ENCODE results near the gene PLPP2.
A peak's percentile ranks its signal among the peaks of the same experiment; 100 is the strongest.
"Not testable (repeated sequence)": the region's sequence is repeated elsewhere in the genome, so short reads cannot be mapped to it uniquely, and the experiment has no call there.

The PLPP2 gene

DNA sequence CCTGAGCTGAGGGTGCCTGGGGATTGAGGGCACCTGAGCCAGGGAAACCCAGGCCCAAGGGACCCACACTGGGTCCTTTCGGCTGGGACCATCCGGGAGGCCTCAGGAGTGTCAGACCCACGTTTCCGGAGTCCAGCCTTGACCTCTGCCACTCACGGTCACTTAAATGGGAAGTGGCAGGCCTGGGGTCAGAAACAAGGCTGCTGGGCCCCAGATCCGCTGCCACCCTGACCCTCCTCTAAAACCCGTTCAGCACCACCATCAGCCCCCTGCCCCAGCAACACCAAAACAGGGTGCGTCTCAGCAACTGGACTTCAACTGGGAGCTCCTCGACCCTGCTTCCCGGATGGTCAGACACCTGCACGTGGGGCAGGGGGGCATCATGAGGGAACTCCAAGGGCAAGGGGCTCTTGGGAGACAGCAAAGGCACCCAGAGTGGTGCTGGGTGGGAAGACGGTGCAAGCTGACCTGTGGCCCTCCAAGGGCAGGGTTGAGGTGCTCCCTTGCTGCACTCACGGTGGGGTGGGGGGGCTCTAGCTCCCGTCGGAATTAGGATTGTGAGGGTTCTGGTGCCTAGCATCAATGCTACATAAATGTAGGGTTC is 1.2 kb upstream of the PLPP2 start:
- no peak for DNase-seq

GRCh38 chr19:291561-292280 is 518 bp upstream of the PLPP2 start:
- no peak for DNase-seq

DNA sequence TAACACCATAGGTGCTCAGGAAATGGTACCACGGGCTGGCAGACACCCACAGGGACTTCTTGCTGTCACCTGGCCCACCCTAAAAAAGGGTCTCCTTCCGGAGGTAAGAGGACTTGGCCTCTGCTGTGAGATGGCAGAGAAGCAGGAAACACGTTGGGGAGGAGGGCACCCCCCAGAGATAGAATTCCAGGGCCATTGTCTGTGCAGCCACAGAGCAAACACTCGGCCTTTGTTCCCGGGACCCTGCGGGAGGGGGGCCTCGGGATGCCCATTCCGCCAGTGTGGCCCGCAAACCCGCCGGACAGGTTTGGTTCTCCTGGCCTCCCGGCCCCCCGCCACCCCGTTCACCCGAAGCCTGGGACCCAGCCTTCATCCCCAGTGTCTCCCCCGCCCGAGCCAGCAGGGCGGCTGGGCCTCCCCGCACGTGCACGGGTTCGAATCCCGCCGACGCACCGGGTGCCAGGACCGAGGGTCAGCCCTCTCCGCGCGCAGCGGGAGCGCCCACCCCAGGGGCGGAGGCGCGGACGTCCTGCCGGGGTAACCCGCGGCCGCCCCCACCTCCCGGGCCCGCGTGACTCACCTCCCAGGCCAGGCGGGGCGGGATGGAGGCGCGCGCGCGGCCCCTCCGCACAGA is 714 bp downstream of the PLPP2 start:
- peak; percentile 51 for DNase-seq

DNA sequence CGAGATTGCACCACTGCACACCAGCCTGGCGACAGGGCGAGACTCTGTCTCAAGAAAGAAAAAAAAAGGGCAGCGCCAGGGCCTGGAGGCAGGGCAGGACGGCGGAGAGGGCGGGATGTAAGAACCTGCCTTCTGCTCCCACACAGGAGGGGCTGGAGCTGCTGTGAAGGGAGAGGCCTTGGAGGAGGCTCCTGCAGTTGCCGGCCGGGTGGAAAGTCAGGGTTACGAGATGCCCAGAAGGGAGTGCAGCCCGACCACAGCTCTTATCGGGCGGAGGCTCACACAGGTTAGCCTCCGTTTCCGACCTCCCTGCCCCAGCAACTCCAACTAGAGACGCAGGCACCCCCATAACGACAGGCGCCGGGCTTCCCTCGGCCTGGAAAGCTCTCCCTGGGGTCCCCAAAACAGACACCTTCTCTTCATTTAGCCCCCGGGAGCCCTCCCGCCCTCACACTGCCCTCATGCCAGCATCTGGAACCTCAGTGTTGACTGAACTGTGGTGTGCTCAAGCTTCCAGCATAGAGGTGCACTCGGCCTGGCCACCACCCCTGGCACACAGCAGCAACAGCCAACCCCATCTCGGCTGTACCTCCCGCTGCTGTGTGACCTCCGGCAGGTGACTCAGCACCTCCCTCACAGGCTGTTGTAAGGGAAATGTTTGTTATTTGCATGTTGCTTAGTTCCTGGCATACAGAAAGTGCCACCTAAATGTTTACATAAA is 1.4 kb downstream of the PLPP2 start:
- peak; percentile 62 for DNase-seq

DNA sequence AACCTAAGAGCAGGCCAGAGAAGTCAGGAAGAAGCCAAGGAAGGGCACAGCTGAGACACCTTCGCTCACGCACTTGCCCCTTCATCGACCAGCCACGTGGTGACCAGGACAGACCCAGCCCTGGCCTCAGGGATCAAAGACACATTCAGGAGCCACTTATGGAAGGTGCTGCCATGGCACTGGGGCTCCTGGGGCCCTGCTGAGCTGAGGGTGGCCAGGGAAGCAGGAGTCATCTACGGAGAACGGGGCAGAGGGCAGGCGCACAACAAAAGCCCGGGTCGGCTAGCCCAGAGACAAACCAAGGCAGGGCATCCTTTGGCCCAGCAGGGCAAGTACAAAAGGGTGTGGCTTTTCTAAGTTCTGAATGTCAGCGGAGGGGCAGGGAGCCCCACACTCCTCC is 2.3 kb downstream of the PLPP2 start:
- DNase-seq = no peak

- no peak for DNase-seq
These were observed 3.8 kb downstream of the PLPP2 start for GRCh38 chr19:287381-287871.

DNA sequence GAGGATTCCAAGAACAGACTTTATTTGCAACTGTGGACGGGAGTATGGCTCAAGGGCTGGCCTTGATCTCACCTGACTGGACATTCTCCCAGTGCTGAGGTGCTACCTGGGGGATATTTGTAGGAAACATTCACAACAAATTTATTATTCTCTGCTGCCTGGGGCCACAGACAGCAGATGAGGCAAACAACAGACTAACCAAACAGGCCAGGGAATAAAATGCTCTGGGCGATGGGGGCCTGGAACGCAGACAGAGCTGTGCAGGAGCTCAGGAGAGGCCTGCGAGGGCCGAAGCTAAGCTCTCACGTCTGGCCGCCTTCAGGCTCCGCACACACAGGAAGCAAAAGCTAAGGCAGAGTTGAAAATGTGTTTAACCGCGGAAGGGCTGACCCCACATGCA is 7.8 kb downstream of the PLPP2 start:
- DNase-seq = no peak

- no peak for DNase-seq
These were observed 8.7 kb downstream of the PLPP2 start for GRCh38 chr19:282501-282900.

GRCh38 chr19:281992-282391 is 9.2 kb downstream of the PLPP2 start:
- DNase-seq = no peak

DNA sequence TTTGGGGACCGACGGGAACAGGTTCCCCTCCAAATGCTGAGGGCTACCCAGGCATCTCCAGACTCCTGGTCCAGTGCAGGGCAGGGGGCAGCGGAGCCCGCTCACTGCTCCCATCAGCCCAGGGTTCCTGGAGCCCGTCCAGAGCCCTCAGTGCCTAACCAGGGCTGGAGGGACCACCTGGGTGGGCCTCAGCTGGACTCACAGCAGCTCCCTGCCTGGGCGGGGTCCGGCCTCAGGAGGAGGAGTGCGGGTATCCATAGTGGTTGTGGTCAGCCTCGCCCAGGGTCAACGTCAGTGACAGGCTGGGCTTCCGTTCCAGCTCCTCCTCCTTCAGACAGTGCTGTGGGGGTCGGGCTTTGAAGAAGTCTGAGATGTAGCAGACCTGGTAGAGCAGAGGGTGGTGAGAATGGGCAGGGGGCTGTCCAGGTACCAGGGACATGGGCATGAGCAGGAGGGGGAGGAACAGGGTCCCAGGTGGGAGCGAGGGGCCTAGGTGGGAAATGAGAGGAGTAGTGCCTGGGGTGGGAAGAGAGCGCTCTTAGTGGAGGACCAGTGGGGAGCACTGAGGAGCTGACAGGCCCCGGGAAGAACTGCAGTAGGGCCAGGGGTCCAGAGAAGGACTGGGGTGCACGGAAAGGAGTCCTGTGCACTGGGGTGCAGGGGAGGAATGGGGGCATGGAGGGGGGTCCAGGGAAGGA is 9.9 kb downstream of the PLPP2 start:
- DNase-seq = no peak

- no peak for DNase-seq
These were observed 10.6 kb downstream of the PLPP2 start for GRCh38 chr19:280541-281009.

DNA sequence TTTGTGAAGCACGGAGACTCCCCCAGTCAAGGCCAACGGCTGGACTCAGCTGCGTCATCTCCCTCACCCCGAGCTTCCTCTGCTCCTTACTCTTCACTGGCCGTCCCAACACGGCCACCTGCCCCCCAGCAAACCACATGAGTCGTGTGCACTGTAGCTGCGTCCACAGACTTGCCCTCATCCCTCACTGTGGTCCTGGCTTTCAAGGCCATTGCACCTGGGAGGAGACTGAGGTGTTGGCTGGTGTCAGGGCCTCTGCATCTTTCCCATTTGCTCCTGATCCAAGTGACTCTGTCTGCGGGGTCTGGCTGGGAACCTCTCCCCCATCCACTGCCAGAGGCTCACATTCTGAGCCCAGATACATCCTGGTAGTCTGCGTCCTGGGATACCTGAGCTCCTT is 11.5 kb downstream of the PLPP2 start:
- DNase-seq = no peak

- no peak for DNase-seq
These were observed 12.0 kb downstream of the PLPP2 start for GRCh38 chr19:279231-279630.

GRCh38 chr19:277581-278165 is 13.5 kb downstream of the PLPP2 start:
- DNase-seq = no peak

GRCh38 chr19:277131-277530 is 14.1 kb downstream of the PLPP2 start:
- no peak for DNase-seq

- DNase-seq = no peak
These were observed 15.1 kb downstream of the PLPP2 start for GRCh38 chr19:275958-276646.

- no peak for DNase-seq
These were observed 16.2 kb downstream of the PLPP2 start for GRCh38 chr19:275000-275399.

GRCh38 chr19:273393-273792 is 17.8 kb downstream of the PLPP2 start:
- DNase-seq = no peak

DNA sequence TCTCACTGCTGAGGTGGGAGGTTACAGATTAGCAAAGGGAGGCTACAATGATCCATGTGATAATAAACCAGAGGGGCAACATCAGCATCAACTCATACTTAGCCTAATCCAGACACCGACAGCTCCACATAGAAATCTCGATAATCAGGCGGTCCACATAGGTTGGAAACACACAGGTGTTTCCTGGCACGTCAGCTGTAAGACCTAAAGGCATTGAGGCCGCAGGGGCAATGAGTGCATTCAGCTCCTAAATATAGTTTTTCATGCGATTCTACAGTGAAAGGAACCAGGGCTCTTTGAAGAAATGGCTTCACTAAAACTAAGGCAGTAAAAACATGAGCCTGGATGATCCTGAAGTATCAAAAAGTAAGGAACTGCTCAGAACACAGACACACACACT is 19.3 kb downstream of the PLPP2 start:
- no peak for DNase-seq

DNA sequence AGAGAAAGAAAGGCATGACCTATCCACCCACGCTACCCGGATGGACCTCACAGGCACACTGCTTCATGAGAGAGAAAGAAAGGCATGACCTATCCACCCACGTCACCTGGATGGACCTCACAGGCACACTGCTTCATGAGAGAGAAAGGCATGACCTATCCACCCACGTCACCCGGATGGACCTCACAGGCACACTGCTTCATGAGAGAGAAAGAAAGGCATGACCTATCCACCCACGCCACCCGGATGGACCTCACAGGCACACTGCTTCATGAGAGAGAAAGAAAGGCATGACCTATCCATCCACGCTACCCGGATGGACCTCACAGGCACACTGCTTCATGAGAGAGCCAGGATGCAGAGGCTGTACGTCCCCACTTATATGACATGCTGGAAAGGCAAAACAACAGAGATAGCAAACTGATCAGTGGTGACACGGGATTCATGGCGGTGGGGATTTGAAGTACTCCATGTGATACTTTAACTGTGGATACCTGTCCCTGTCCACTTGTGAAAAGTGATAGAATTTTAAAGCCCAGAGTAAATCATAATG is 20.4 kb downstream of the PLPP2 start:
- not testable (repeated sequence) for DNase-seq

- no peak for DNase-seq
These were observed 22.0 kb downstream of the PLPP2 start for GRCh38 chr19:269241-269640.

Measured in NCI-H510A treated with DMSO at 0.1 percent for 48 hours (cell line).